ENCODE data around the gene EPHB1.

The EPHB1 gene

GRCh38 chr3:135301670-135302069 is 506.6 kb downstream of the EPHB1 start:
- DNase-seq: no peak

- no peak for DNase-seq
Observed at GRCh38 chr3:135304378-135304777, 509.3 kb downstream of the EPHB1 start.
